GM18858 (cell line): ENCODE data around the gene IFITM10.

ENCODE experiments used
- ATAC-seq: cut with Tn5 transposase; IDR thresholded peaks from one replicate; pipeline ENCODE4 v1.9.1; 2021; ENCODE audit not compliant: unreplicated experiment

The IFITM10 gene

GRCh38 chr11:1750481-1750839 is at the start of gene IFITM10:
TSS of gene IFITM10 (minus strand) at chr11:1750595. CDS start at chr11:1750442, 153 bp downstream.
- ATAC-seq, result no peak

DNA sequence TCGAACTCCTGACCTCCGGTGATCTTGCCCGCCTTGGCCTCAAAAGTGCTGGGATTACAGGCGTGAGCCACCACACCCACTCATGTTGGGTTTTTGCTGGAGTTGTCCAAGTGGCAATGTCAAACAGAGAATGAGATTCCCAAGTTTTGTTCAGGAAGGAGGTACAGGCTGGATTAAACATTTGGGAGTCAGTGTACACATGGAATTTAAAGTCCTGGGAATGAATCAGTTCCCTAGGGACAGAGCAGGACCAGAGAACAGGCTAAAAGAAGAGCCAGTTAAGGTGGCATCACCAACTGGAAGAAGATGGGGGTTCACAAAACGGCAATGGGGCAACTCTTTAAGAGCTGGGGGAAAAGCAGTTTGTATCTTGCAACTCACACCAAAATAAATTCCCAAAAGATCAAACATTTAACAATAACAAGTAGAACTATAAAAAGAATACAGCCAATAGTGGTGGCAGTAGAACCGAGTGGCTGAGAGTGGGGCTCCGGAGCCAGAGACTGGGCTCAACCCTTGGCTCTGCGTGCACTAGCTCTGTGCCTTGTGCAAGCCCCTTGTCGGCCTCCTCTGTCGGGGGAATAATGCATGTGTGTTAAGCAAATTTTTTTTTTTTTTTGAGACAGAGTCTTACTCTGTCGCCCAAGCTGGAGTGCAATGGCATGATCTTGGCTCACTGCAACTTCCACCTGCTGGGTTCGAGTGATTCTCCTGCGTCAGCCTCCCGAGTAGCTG is 47.2 kb upstream of the IFITM10 start:
- no peak for ATAC-seq

GRCh38 chr11:1796413-1797011 is 46.1 kb upstream of the IFITM10 start:
- ATAC-seq, result no peak

GRCh38 chr11:1793081-1793480 is 42.7 kb upstream of the IFITM10 start:
- no peak for ATAC-seq

GRCh38 chr11:1792461-1792860 is 42.1 kb upstream of the IFITM10 start:
- ATAC-seq, result no peak

GRCh38 chr11:1791912-1792311 is 41.5 kb upstream of the IFITM10 start:
- ATAC-seq, result no peak

DNA sequence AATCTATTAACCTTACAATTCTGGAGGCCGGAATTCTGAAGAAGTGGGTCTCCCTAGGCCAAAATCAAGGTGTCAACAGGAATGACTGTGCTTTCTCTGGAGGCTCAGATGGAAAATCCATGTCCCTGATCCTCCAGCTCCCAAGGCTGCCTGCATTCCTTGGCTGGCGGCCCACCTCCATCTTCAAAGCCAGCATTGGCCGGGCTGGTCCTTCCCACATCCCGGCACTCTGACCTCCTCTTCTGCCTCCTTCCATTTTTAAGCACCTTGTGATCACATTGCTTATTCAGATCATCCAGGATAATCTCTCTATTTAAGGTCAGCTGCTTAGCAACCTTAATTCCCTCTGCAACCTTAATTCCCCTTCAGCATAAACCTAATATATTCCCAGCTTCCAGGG is 36.1 kb upstream of the IFITM10 start:
- no peak for ATAC-seq

GRCh38 chr11:1785749-1786413 is 35.5 kb upstream of the IFITM10 start:
- no peak for ATAC-seq

- no peak for ATAC-seq
These were observed 34.6 kb upstream of the IFITM10 start for GRCh38 chr11:1784761-1785650.

- no peak for ATAC-seq
These were observed 33.5 kb upstream of the IFITM10 start for GRCh38 chr11:1783725-1784529.

GRCh38 chr11:1782831-1783724 is 32.7 kb upstream of the IFITM10 start:
- no peak for ATAC-seq

GRCh38 chr11:1782031-1782590 is 31.7 kb upstream of the IFITM10 start:
- ATAC-seq, result no peak

- no peak for ATAC-seq
These were observed 31.2 kb upstream of the IFITM10 start for GRCh38 chr11:1781593-1781975.

- no peak for ATAC-seq
These were observed 30.6 kb upstream of the IFITM10 start for GRCh38 chr11:1780700-1781592.

- ATAC-seq, result no peak
These were observed 29.7 kb upstream of the IFITM10 start for GRCh38 chr11:1779806-1780699.

- ATAC-seq, result no peak
These were observed 28.8 kb upstream of the IFITM10 start for GRCh38 chr11:1779034-1779805.
